PC-3 (cell line): ENCODE measurements around the gene DOCK4. TPM values are rescaled to one million over a fixed set of nuclear protein-coding genes. Genes with fewer than 3 reads are reported as not detected.

Experiments used
- ATAC-seq: fragments of 200-7000 bp; cut with Tn5 transposase; 2 replicates; pipeline ENCODE4 v1.9.1; 2020; ENCODE audit warnings: mild to moderate bottlenecking, moderate library complexity
- BruUV-seq: library from RNA; stranded (reverse); fragments of 400-500 nt; replicated peaks from 2 replicates; lab custom pipeline; 2021; lab: Mats Ljungman, UMichigan
- CTCF ChIA-PET: fragments of 300-600 bp; sonication (Branson Sonifier 250); formaldehyde crosslinking; loops from one replicate; lab custom pipeline; 2022; ENCODE audit warnings: antibody characterized with exemption; lab: Charles Lee
- POLR2A ChIA-PET: fragments of 300-600 bp; sonication (Branson Sonifier 250); formaldehyde crosslinking; loops from one replicate; lab custom pipeline; 2022; ENCODE audit warnings: antibody characterized with exemption; ENCODE audit not compliant: unreplicated experiment; lab: Charles Lee
- DNase-seq: peaks from one replicate; pipeline ENCODE4 v3.0.0-alpha.2; 2015
- H2AFZ ChIP-seq: fragments of 300-600 bp; sonication (generic); 2 replicates; pipeline ENCODE4 v1.6.0; 2016; ENCODE audit warnings: antibody characterized with exemption, low read length
- H3F3A ChIP-seq: fragments of 300-600 bp; sonication (generic); one replicate; pipeline ENCODE4 v1.6.0; 2017; ENCODE audit warnings: antibody characterized with exemption, low read length, control low read depth, mild to moderate bottlenecking; ENCODE audit not compliant: unreplicated experiment
- H3K27ac ChIP-seq: fragments of 300-600 bp; sonication (generic); 2 replicates; pipeline ENCODE4 v1.5.1; 2016; ENCODE audit warnings: mild to moderate bottlenecking, low read length
- H3K27me3 ChIP-seq: fragments of 300-600 bp; sonication (generic); 2 replicates; pipeline ENCODE4 v1.6.1; 2016; ENCODE audit warnings: low read length, mixed read lengths
- H3K36me3 ChIP-seq: fragments of 300-600 bp; sonication (generic); 2 replicates; pipeline ENCODE4 v1.6.1; 2016; ENCODE audit warnings: low read depth, mixed run types, low read length, mixed read lengths
- H3K4me1 ChIP-seq: fragments of 300-600 bp; sonication (generic); 2 replicates; pipeline ENCODE4 v1.5.1; 2016; ENCODE audit warnings: low read length; ENCODE audit not compliant: insufficient read depth
- H3K4me2 ChIP-seq: fragments of 300-600 bp; sonication (generic); 2 replicates; pipeline ENCODE4 v1.6.0; 2016; ENCODE audit warnings: low read length
- H3K4me3 ChIP-seq: fragments of 300-600 bp; sonication (generic); 2 replicates; pipeline ENCODE4 v1.5.1; 2016; ENCODE audit warnings: mild to moderate bottlenecking, low read length, mixed read lengths
- H3K79me2 ChIP-seq: fragments of 300-600 bp; sonication (generic); 2 replicates; pipeline ENCODE4 v1.6.1; 2017; ENCODE audit warnings: low read length, mixed read lengths
- H3K9ac ChIP-seq: fragments of 300-600 bp; sonication (generic); 2 replicates; pipeline ENCODE4 v1.6.0; 2016; ENCODE audit warnings: mild to moderate bottlenecking, low read length
- H3K9me2 ChIP-seq: fragments of 300-600 bp; sonication (generic); replicated peaks from 2 replicates; pipeline ENCODE4 v1.6.1; 2016; ENCODE audit warnings: mixed run types, low read length, mixed read lengths
- H3K9me3 ChIP-seq: fragments of 300-600 bp; sonication (generic); 2 replicates; pipeline ENCODE4 v1.6.1; 2016; ENCODE audit warnings: low read length, mixed read lengths
- H4K20me1 ChIP-seq: fragments of 300-600 bp; sonication (generic); 2 replicates; pipeline ENCODE4 v1.6.1; 2016; ENCODE audit warnings: low read length, mixed read lengths
- EZH2 ChIP-seq: fragments of 300-600 bp; sonication (generic); IDR thresholded peaks from one replicate; pipeline ENCODE4 v1.6.1; 2017; ENCODE audit warnings: antibody characterized with exemption, mild to moderate bottlenecking, low read length; ENCODE audit not compliant: unreplicated experiment
- EZH2phosphoT487 ChIP-seq: fragments of 300-600 bp; sonication (generic); IDR thresholded peaks from 2 replicates; pipeline ENCODE4 v1.6.1; 2018; ENCODE audit warnings: mild to moderate bottlenecking, antibody characterized with exemption, low read length, borderline replicate concordance
- intact Hi-C: fragments of 100-400 bp; cut with micrococcal nuclease; formaldehyde crosslinking; loops from 2 replicates; pipeline ENCODE4 v1.9.0; 2023
- total RNA-seq: library from RNA; depleted of rRNA; stranded (reverse); fragments of >200 nt; gene quantifications from 2 replicates; pipeline ENCODE4 v1.2.3, GENCODE V29; 2014
- TF ChIP-seq, protein P1 (sequence below): fragments of 300-600 bp; sonication (generic); conservative IDR thresholded peaks from 2 replicates; pipeline ENCODE4 v1.5.1; 2017; ENCODE audit warnings: antibody characterized with exemption, low read depth, mild to moderate bottlenecking, low read length

The DOCK4 gene
- total RNA-seq, 1 experiment from 2014 or later: 25.4 TPM

GRCh38 chr7:111958431-111958830, 247.8 kb downstream of the DOCK4 start:
- no peaks in the 10 kb centered on the region for H3K9me3 ChIP-seq
- POLR2A ChIA-PET: no interaction called here
- CTCF ChIA-PET: no interaction called here
- no peak for DNase-seq
- no peak overlapping the region for H3K9ac ChIP-seq
- no peaks in the 10 kb centered on the region for H4K20me1 ChIP-seq
- no peaks in the 10 kb centered on the region for H3K79me2 ChIP-seq
- H3K27me3 ChIP-seq: no peaks in the 10 kb centered on the region
- no peaks in the 10 kb centered on the region for H3K36me3 ChIP-seq
- intact Hi-C loops: no loop called here
- H3K4me3 ChIP-seq: no peak overlapping the region
- H3K4me1 ChIP-seq: peaks cover 3% of the 10 kb centered on the region; the same call in 1 of the 2 replicates
- no peaks in the 10 kb centered on the region for H3F3A ChIP-seq
- TF ChIP-seq, protein P1, sequence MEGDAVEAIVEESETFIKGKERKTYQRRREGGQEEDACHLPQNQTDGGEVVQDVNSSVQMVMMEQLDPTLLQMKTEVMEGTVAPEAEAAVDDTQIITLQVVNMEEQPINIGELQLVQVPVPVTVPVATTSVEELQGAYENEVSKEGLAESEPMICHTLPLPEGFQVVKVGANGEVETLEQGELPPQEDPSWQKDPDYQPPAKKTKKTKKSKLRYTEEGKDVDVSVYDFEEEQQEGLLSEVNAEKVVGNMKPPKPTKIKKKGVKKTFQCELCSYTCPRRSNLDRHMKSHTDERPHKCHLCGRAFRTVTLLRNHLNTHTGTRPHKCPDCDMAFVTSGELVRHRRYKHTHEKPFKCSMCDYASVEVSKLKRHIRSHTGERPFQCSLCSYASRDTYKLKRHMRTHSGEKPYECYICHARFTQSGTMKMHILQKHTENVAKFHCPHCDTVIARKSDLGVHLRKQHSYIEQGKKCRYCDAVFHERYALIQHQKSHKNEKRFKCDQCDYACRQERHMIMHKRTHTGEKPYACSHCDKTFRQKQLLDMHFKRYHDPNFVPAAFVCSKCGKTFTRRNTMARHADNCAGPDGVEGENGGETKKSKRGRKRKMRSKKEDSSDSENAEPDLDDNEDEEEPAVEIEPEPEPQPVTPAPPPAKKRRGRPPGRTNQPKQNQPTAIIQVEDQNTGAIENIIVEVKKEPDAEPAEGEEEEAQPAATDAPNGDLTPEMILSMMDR: no peak
- TF ChIP-seq EZH2phosphoT487 (no peak), EZH2 (no peak)
- no peak overlapping the region for H3K4me2 ChIP-seq
- H3K27ac ChIP-seq: no peak overlapping the region
- no peak for ATAC-seq
- H3K9me2 ChIP-seq: no peaks in the 10 kb centered on the region
- H2AFZ ChIP-seq: no peak overlapping the region
- BruUV-seq: no TSS peak

GRCh38 chr7:111955616-111956015, 250.6 kb downstream of the DOCK4 start:
- ChIA-PET POLR2A (interaction anchor here (0.6 kb wide), 1 partner anchor 118 kb away, joined by 4 read pairs; no protein-coding TSS in a partner anchor), CTCF (no interaction called here)
- DNase-seq: no peak
- Histone ChIP-seq H3F3A (no peaks in the 10 kb centered on the region), H3K4me2 (no peak overlapping the region), H3K4me3 (no peak overlapping the region), H3K9me3 (no peaks in the 10 kb centered on the region), H4K20me1 (no peaks in the 10 kb centered on the region), H2AFZ (no peak overlapping the region), H3K9me2 (no peaks in the 10 kb centered on the region), H3K9ac (no peak overlapping the region), H3K27me3 (no peaks in the 10 kb centered on the region), H3K36me3 (no peaks in the 10 kb centered on the region), H3K27ac (no peak overlapping the region), H3K79me2 (no peaks in the 10 kb centered on the region), H3K4me1 (peaks cover 16% of the 10 kb centered on the region)
- intact Hi-C loops: no loop called here
- no peak for ATAC-seq
- TF ChIP-seq, protein P1: no peak
- TF ChIP-seq EZH2 (no peak), EZH2phosphoT487 (no peak)
- no TSS peak for BruUV-seq

DNA sequence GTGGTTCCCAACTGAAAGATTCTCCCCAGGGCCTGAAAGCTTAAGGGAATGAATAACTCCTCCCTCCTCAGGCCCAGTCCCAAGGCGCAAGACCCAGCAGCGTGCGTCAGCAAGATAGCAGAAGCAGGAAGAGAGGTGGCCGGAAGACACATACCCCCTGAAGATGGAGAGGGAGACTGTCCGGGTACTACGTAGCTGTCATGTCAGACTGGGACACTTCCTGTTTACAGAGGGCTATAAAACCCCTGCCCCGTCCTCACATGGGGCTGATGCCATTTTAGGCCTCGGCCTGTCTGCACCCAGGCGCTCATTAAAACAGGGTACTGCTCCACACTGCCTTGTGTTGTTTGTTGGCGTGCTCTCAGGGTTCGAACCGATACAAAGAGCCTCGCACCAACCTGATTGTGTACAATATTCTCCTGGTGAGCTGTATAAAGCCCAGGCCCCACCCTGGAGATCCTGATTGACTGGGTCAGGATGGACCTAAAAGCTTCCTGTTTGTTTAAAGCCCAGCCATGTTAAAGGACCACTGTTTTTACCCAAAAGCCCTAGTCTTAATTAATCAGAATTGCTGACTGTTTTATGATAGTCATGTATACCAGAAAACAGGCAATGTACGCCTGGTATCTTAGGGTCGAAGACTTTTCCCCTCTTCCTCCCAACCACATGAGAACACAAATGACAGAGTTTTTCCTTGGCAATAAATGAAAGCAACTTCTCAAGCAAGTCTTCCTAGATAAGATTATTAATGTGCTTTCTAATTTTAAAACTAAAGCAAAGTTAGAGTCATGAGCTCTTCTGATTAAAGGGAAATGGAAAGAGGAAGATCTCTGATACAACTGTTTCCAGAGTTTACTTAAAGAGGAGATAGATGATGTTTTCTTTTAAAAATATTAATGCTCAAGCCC, 251.5 kb downstream of the DOCK4 start:
- Histone ChIP-seq H3K27ac (no peak overlapping the region), H3K9me3 (no peaks in the 10 kb centered on the region), H3K36me3 (no peaks in the 10 kb centered on the region), H3K9me2 (no peaks in the 10 kb centered on the region), H4K20me1 (no peaks in the 10 kb centered on the region), H3F3A (no peaks in the 10 kb centered on the region), H3K4me2 (no peak overlapping the region), H2AFZ (no peak overlapping the region), H3K4me1 (peaks cover 20% of the 10 kb centered on the region), H3K4me3 (no peak overlapping the region), H3K79me2 (no peaks in the 10 kb centered on the region), H3K27me3 (no peaks in the 10 kb centered on the region), H3K9ac (no peak overlapping the region)
- no TSS peak for BruUV-seq
- ATAC-seq: no peak
- TF ChIP-seq EZH2phosphoT487 (no peak), EZH2 (no peak)
- TF ChIP-seq, protein P1: no peak
- intact Hi-C loops: no loop called here
- ChIA-PET POLR2A (interaction anchor here (0.6 kb wide), 1 partner anchor 118 kb away, joined by 4 read pairs; no protein-coding TSS in a partner anchor), CTCF (interaction anchor here (0.6 kb wide), 1 partner anchor 81 kb away, joined by 3 read pairs; no protein-coding TSS in a partner anchor)
- DNase-seq: no peak
